Naive thymus-derived CD4-positive, alpha-beta T cell (primary cell): ENCODE results near the gene AMOTL1. TPM values are rescaled to one million over a fixed set of nuclear protein-coding genes. Genes with fewer than 3 reads are reported as not detected.
"Not testable (repeated sequence)": the region's sequence is repeated elsewhere in the genome, so short reads cannot be mapped to it uniquely, and the experiment has no call there.

Experiments used
- ATAC-seq: fragments of 150-1000 bp; cut with Tn5 transposase; 2 replicates; pipeline ENCODE4 v1.10.0; 2021; ENCODE audit warnings: mild to moderate bottlenecking, moderate library complexity
- CTCF ChIA-PET: fragments of 350-600 bp; sonication (Branson Sonifier 250); formaldehyde crosslinking; loops from one replicate; lab custom pipeline; 2021; ENCODE audit warnings: antibody characterized with exemption; lab: Charles Lee
- POLR2A ChIA-PET: fragments of 350-600 bp; sonication (Branson Sonifier 250); formaldehyde crosslinking; loops from one replicate; lab custom pipeline; 2021; ENCODE audit warnings: antibody characterized with exemption, inconsistent platforms; lab: Charles Lee
- DNase-seq, 9 donors: peaks; one replicate each; pipeline versions ENCODE4 v3.0.0 to v3.0.0-alpha.2; 2020 to 2022; ENCODE audit warnings: mixed read lengths in 1 of 9
- H3K27ac ChIP-seq: one replicate; pipeline ENCODE4 v1.7.0; 2013; ENCODE audit warnings: mild to moderate bottlenecking, low read depth, low read length, moderate library complexity
- H3K27me3 ChIP-seq, 2 donors: one replicate each; pipeline ENCODE4 v1.7.0; 2013; ENCODE audit warnings: low read length in 2 of 2, mild to moderate bottlenecking in 2 of 2, moderate library complexity in 2 of 2; ENCODE audit not compliant: control insufficient read depth in 2 of 2, insufficient read depth in 2 of 2
- H3K36me3 ChIP-seq, 3 experiments: 1 replicate in 2 of 3; 2 replicates in 1 of 3; pipeline ENCODE4 v1.7.0; 2013; ENCODE audit warnings: low read length in 3 of 3, mild to moderate bottlenecking in 3 of 3, moderate library complexity in 1 of 3; ENCODE audit not compliant: insufficient read depth in 3 of 3, control insufficient read depth in 2 of 3
- H3K4me1 ChIP-seq, 2 donors: one replicate each; pipeline ENCODE4 v1.7.0; 2013; ENCODE audit warnings: low read length in 2 of 2, mild to moderate bottlenecking in 2 of 2, moderate library complexity in 1 of 2; ENCODE audit not compliant: control insufficient read depth in 2 of 2, insufficient read depth in 2 of 2
- H3K4me3 ChIP-seq: 2 replicates; pipeline ENCODE4 v1.7.0; 2013; ENCODE audit warnings: mild to moderate bottlenecking, low read length
- H3K9me3 ChIP-seq, 3 experiments: 1 replicate in 2 of 3; 2 replicates in 1 of 3; pipeline ENCODE4 v1.7.0; 2013; ENCODE audit warnings: low read length in 3 of 3; ENCODE audit not compliant: control insufficient read depth in 2 of 3
- H3K27ac Mint-ChIP-seq, 9 donors: one replicate each; pipeline ENCODE4 v1.8.0; 2020 to 2022; ENCODE audit warnings: mixed read lengths in 9 of 9, mild to moderate bottlenecking in 8 of 9, moderate library complexity in 5 of 9, inconsistent platforms in 2 of 9
- H3K27me3 Mint-ChIP-seq, 5 donors: one replicate each; pipeline ENCODE4 v1.8.0; 2021 to 2022; ENCODE audit warnings: mixed read lengths in 5 of 5, mild to moderate bottlenecking in 1 of 5
- H3K36me3 Mint-ChIP-seq, 5 donors: one replicate each; pipeline ENCODE4 v1.8.0; 2020 to 2022; ENCODE audit warnings: mixed read lengths in 5 of 5, mild to moderate bottlenecking in 3 of 5, inconsistent platforms in 1 of 5
- H3K4me1 Mint-ChIP-seq, 7 donors: one replicate each; pipeline ENCODE4 v1.8.0; 2020 to 2022; ENCODE audit warnings: mixed read lengths in 7 of 7, mild to moderate bottlenecking in 3 of 7, inconsistent platforms in 1 of 7
- H3K4me3 Mint-ChIP-seq, 10 donors: one replicate each; pipeline ENCODE4 v1.8.0; 2020 to 2022; ENCODE audit warnings: mild to moderate bottlenecking in 10 of 10, mixed read lengths in 10 of 10, moderate library complexity in 6 of 10, inconsistent platforms in 2 of 10
- H3K9me3 Mint-ChIP-seq, 11 donors: one replicate each; pipeline ENCODE4 v1.8.0; 2020 to 2022; ENCODE audit warnings: mixed read lengths in 11 of 11, mild to moderate bottlenecking in 4 of 11, inconsistent platforms in 1 of 11, moderate library complexity in 1 of 11
- intact Hi-C, 2 donors: fragments of 100-400 bp; cut with micrococcal nuclease; formaldehyde crosslinking; loops; one replicate each; pipeline ENCODE4 v1.15.1; 2023
- polyA plus RNA-seq, 2 donors: library from polyadenylated mRNA; unstranded; fragments of 300-500 nt; fragmentation: Illumina TruSeq; gene quantifications; one replicate each; pipeline ENCODE4 v1.2.3, GENCODE V29; 2021
- total RNA-seq, 6 experiments: library from RNA in 5 of 6; stranded (reverse) in 5 of 6; gene quantifications; 1 replicate in 5 of 6; 2 replicates in 1 of 6; pipeline ENCODE4 v1.2.3 and lab custom pipeline; 2021 to 2026

The AMOTL1 gene
- total and polyA plus RNA-seq, 7 experiments from 2014 or later = 0.05 to 6.3 (median 0.27) TPM; not detected in 2

DNA sequence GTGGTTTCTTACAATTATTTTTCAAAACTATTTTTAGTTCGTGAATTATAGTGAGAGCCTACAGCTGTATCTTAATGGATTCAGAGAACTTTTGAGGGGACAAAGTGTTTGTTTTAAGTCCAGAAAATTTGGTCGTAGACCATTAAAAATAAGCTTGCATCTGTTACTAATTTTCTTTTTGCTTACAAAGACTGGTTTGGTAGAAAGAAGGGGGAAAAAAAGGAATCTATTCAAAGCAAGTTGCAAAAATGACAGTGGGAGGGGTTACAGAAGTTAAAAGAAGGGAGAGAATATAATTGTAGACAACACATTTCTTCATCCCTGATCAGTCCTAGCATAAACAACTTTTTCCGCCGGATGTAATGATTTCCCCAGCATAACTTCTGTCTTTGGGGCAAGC is 72.1 kb downstream of the AMOTL1 start:
- H3K27me3 ChIP-seq = no peaks in the 10 kb centered on the region
- no peak overlapping the region for H3K4me3 Mint-ChIP-seq
- no peaks in the 10 kb centered on the region for H3K4me1 ChIP-seq
- no peaks in the 10 kb centered on the region for H3K9me3 ChIP-seq
- no peak for ATAC-seq
- intact Hi-C loops = no loop called here
- ChIA-PET CTCF (no interaction called here), POLR2A (no interaction called here)
- H3K36me3 ChIP-seq = no peaks in the 10 kb centered on the region
- H3K27me3 Mint-ChIP-seq = peaks cover 0 to 7% (median 0%) of the 10 kb centered on the region in 5 donors
- no peaks in the 10 kb centered on the region for H3K4me1 Mint-ChIP-seq
- no peak overlapping the region for H3K4me3 ChIP-seq
- DNase-seq = no peak
- H3K36me3 Mint-ChIP-seq = no peaks in the 10 kb centered on the region
- no peak overlapping the region for H3K27ac Mint-ChIP-seq
- H3K27ac ChIP-seq = no peak overlapping the region
- no peaks in the 10 kb centered on the region for H3K9me3 Mint-ChIP-seq

DNA sequence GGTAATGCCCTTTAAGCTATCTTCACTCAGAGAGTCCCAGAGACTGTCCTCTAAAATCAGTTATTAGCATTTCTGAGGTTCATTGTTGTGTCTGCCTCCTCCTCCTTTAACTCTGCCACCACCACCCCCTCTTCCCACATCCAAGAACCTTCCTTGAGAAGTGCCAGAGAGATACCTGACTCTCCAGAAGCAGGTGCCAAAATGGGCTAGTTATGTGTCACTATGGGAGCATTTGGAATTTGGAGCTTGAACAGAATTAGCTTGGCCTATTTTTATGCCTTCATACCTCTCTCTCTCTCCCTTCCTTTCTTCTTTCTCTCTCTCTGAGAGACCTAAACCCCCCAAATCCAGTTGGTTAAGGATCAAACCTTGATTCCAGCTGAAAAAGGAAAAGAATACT is 75.9 kb downstream of the AMOTL1 start:
- no peak for ATAC-seq
- Mint-ChIP-seq H3K27me3 (peaks cover 0 to 7% (median 0%) of the 10 kb centered on the region in 5 donors), H3K4me1 (no peaks in the 10 kb centered on the region), H3K36me3 (no peaks in the 10 kb centered on the region), H3K4me3 (no peak overlapping the region), H3K9me3 (no peaks in the 10 kb centered on the region), H3K27ac (no peak overlapping the region)
- ChIA-PET POLR2A (no interaction called here), CTCF (no interaction called here)
- Histone ChIP-seq H3K36me3 (no peaks in the 10 kb centered on the region), H3K4me1 (no peaks in the 10 kb centered on the region), H3K27me3 (no peaks in the 10 kb centered on the region), H3K4me3 (no peak overlapping the region), H3K9me3 (no peaks in the 10 kb centered on the region), H3K27ac (no peak overlapping the region)
- DNase-seq = no peak
- intact Hi-C loops = no loop called here

GRCh38 chr11:94845622-94846021 is 77.5 kb downstream of the AMOTL1 start:
- Histone ChIP-seq H3K27ac (no peak overlapping the region), H3K4me3 (no peak overlapping the region), H3K27me3 (no peaks in the 10 kb centered on the region), H3K4me1 (no peaks in the 10 kb centered on the region), H3K36me3 (no peaks in the 10 kb centered on the region), H3K9me3 (no peaks in the 10 kb centered on the region)
- Mint-ChIP-seq H3K27ac (no peak overlapping the region), H3K4me3 (no peak overlapping the region), H3K36me3 (no peaks in the 10 kb centered on the region), H3K9me3 (no peaks in the 10 kb centered on the region), H3K27me3 (peaks cover 0 to 7% (median 0%) of the 10 kb centered on the region in 5 donors), H3K4me1 (no peaks in the 10 kb centered on the region)
- CTCF ChIA-PET = no interaction called here
- intact Hi-C loops = no loop called here
- POLR2A ChIA-PET = no interaction called here
- no peak for DNase-seq
- ATAC-seq = no peak

DNA sequence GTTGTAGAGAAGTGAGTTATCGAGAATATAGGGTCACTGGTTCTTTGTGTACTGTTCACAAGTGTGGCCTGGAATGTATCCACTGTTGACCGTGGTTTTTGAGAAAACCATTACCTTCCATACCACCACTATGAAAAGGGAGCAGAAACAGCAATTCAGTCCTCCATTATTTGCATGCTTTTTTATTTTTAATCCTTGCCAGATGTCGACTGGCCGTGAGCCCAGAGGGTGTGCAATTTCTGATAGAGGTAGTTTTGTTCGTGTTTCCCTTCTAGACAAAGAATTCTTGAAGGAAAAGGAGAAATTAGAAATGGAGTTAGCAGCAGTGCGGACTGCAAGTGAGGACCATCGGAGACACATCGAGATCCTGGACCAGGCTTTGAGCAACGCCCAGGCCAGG is 81.7 kb downstream of the AMOTL1 start:
- H3K27ac Mint-ChIP-seq = no peak overlapping the region
- peaks cover 0 to 9% (median 0%) of the 10 kb centered on the region in 5 donors for H3K36me3 Mint-ChIP-seq
- Histone ChIP-seq H3K9me3 (no peaks in the 10 kb centered on the region), H3K4me1 (no peaks in the 10 kb centered on the region), H3K36me3 (no peaks in the 10 kb centered on the region), H3K27me3 (no peaks in the 10 kb centered on the region), H3K4me3 (no peak overlapping the region), H3K27ac (no peak overlapping the region)
- no peaks in the 10 kb centered on the region for H3K4me1 Mint-ChIP-seq
- POLR2A ChIA-PET = no interaction called here
- DNase-seq (no peak), ATAC-seq (no peak)
- CTCF ChIA-PET = no interaction called here
- H3K9me3 Mint-ChIP-seq = no peaks in the 10 kb centered on the region
- H3K27me3 Mint-ChIP-seq = peaks cover 0 to 4% (median 0%) of the 10 kb centered on the region in 5 donors
- intact Hi-C loops = no loop called here
- H3K4me3 Mint-ChIP-seq = no peak overlapping the region

GRCh38 chr11:94851864-94852636 is 83.9 kb downstream of the AMOTL1 start:
- no peaks in the 10 kb centered on the region for H3K9me3 ChIP-seq
- ATAC-seq = no peak
- H3K27ac Mint-ChIP-seq = no peak overlapping the region
- H3K4me3 ChIP-seq = no peak overlapping the region
- ChIA-PET CTCF (no interaction called here), POLR2A (no interaction called here)
- no peaks in the 10 kb centered on the region for H3K36me3 ChIP-seq
- no peak for DNase-seq
- peaks cover 0 to 9% (median 0%) of the 10 kb centered on the region in 5 donors for H3K36me3 Mint-ChIP-seq
- H3K9me3 Mint-ChIP-seq = no peaks in the 10 kb centered on the region
- H3K4me1 Mint-ChIP-seq = no peaks in the 10 kb centered on the region
- no peak overlapping the region for H3K4me3 Mint-ChIP-seq
- H3K4me1 ChIP-seq = no peaks in the 10 kb centered on the region
- H3K27me3 Mint-ChIP-seq = peaks cover 0 to 4% (median 0%) of the 10 kb centered on the region in 5 donors
- no peaks in the 10 kb centered on the region for H3K27me3 ChIP-seq
- intact Hi-C loops = no loop called here
- no peak overlapping the region for H3K27ac ChIP-seq

DNA sequence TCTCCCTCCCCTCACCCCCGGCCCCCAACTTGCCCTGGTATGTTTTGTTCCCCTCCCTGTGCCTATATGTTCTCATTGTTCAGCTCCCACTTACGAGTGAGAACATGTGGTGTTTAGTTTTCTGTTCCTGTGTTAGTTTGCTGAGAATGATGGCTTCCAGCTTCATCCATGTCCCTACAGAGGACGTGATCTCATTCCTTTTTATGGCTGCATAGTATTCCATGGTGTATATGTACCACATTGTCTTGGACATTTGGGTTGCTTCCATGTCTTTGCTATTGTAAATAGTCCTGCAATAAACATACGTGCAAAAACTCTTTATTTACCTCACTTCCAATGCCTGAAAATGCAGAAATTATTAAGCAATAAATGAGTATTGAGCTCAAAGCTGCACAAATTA is 85.1 kb downstream of the AMOTL1 start:
- H3K36me3 Mint-ChIP-seq, H3K4me1 Mint-ChIP-seq, H3K4me1 ChIP-seq, H3K4me3 ChIP-seq, POLR2A ChIA-PET, intact Hi-C loops, H3K9me3 Mint-ChIP-seq, H3K27me3 Mint-ChIP-seq, DNase-seq, CTCF ChIA-PET, ATAC-seq, H3K27ac ChIP-seq, H3K27me3 ChIP-seq, H3K4me3 Mint-ChIP-seq, H3K9me3 ChIP-seq, H3K36me3 ChIP-seq: not testable (repeated sequence)
- peak overlapping the region in 1 of 9 donors; percentile 7 for H3K27ac Mint-ChIP-seq

DNA sequence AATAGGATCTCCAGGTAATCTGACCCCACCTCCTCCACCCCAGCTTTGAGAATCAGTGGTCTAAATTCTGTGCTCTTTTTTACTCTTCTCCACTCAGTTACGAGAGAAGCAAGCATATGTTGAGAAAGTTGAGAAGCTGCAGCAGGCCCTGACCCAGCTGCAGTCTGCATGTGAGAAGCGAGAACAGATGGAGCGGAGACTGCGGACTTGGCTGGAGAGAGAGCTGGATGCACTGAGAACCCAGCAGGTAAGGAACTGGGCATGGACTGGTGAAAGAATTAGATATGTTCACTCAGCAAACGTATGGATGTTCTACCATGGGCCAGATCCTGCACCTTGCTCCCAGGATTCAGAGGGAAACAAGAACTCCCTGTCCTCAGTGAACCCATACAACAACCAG is 85.7 kb downstream of the AMOTL1 start:
- H3K27me3 Mint-ChIP-seq = peaks cover 0 to 4% (median 0%) of the 10 kb centered on the region in 5 donors
- no peak for ATAC-seq
- intact Hi-C loops = no loop called here

More for the DNA sequence above, 85.7 kb downstream of the AMOTL1 start:
- ChIA-PET CTCF (no interaction called here), POLR2A (no interaction called here)
- Mint-ChIP-seq H3K36me3 (peaks cover 0 to 9% (median 0%) of the 10 kb centered on the region in 5 donors), H3K4me1 (no peaks in the 10 kb centered on the region), H3K4me3 (no peak overlapping the region), H3K27ac (no peak overlapping the region), H3K9me3 (no peaks in the 10 kb centered on the region)
- Histone ChIP-seq H3K9me3 (no peaks in the 10 kb centered on the region), H3K27ac (no peak overlapping the region), H3K4me1 (no peaks in the 10 kb centered on the region), H3K4me3 (no peak overlapping the region), H3K36me3 (no peaks in the 10 kb centered on the region), H3K27me3 (no peaks in the 10 kb centered on the region)
- no peak for DNase-seq
